Esophagus squamous epithelium (tissue), 4 donors: ENCODE measurements around the gene VCAN.

Experiments
- CTCF ChIP-seq, 6 experiments: fragments of 450-650 bp in 4 of 6; fragments of 200-600 bp in 2 of 6; sonication (generic) in 2 of 6; IDR thresholded peaks; one replicate each; pipeline ENCODE4 v1.5.1; 2016 to 2019; ENCODE audit warnings: antibody characterized with exemption in 6 of 6, mild to moderate bottlenecking in 4 of 6, moderate library complexity in 4 of 6
- POLR2A ChIP-seq, 4 donors: fragments of 450-650 bp; IDR thresholded peaks; one replicate each; pipeline ENCODE4 v1.6.1; 2017; ENCODE audit warnings: antibody characterized with exemption in 4 of 4, mild to moderate bottlenecking in 4 of 4, moderate library complexity in 3 of 4

DNA sequence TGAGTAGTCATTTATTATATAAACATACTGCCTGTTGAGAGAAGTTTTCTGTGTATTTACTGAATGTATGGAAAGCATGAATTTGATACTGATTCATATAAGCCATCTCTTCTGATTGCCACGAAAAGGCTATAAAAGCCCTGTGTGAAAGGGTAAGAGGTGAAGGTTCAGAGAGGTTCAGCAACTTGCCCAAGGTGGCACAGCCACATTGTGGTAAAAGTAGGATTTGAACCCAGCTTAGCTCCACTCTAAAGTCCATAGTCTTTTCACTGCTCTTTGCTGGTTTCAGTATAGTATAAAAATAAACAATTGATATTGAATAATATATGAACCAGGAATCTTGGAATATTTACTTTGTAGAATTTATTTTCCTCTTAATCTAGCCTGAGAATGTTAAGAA lies 71.3 kb downstream of the VCAN start:
- TF ChIP-seq POLR2A (IDR thresholded peaks at IDR 0.05) = no peak
- TF ChIP-seq CTCF (IDR thresholded peaks at IDR 0.05) = no peak
